Stimulated activated CD4-positive, alpha-beta T cell treated with anti-CD3 and anti-CD28 coated beads, Interleukin-2, amount 100 ng/mL, for 48 hours (primary cell): ENCODE results near the gene CNTN6.

Experiments used
- DNase-seq, 2 donors: peaks; one replicate each; pipeline ENCODE4 v3.0.0-alpha.2; 2020

The CNTN6 gene

GRCh38 chr3:1183320-1184048 is 90.7 kb downstream of the CNTN6 start:
- DNase-seq, result no peak

- DNase-seq, result no peak
Observed at GRCh38 chr3:1190569-1190968, 97.7 kb downstream of the CNTN6 start.

- DNase-seq, result no peak
Observed at GRCh38 chr3:1191026-1191425, 98.2 kb downstream of the CNTN6 start.

- DNase-seq, result no peak
Observed at GRCh38 chr3:1195947-1196346, 103.1 kb downstream of the CNTN6 start.

GRCh38 chr3:1197051-1197450 is 104.2 kb downstream of the CNTN6 start:
- DNase-seq, result no peak

- no peak for DNase-seq
Observed at GRCh38 chr3:1200371-1200770, 107.5 kb downstream of the CNTN6 start.

- no peak for DNase-seq
Observed at GRCh38 chr3:1207904-1208303, 115.1 kb downstream of the CNTN6 start.

- DNase-seq, result no peak
Observed at GRCh38 chr3:1214933-1215332, 122.1 kb downstream of the CNTN6 start.

GRCh38 chr3:1216856-1217255 is 124.0 kb downstream of the CNTN6 start:
- DNase-seq, result no peak

- no peak for DNase-seq
Observed at GRCh38 chr3:1227111-1227510, 134.3 kb downstream of the CNTN6 start.

- DNase-seq, result no peak
Observed at GRCh38 chr3:1228289-1228688, 135.5 kb downstream of the CNTN6 start.

GRCh38 chr3:1230920-1231319 is 138.1 kb downstream of the CNTN6 start:
- no peak for DNase-seq

- no peak for DNase-seq
Observed at GRCh38 chr3:1232276-1232675, 139.5 kb downstream of the CNTN6 start.

- DNase-seq, result no peak
Observed at GRCh38 chr3:1235526-1236120, 142.8 kb downstream of the CNTN6 start.

- no peak for DNase-seq
Observed at GRCh38 chr3:1251282-1252060, 158.6 kb downstream of the CNTN6 start.

GRCh38 chr3:1252061-1252430 is 159.2 kb downstream of the CNTN6 start:
- no peak for DNase-seq

- DNase-seq, result no peak
Observed at GRCh38 chr3:1262246-1262645, 169.4 kb downstream of the CNTN6 start.

GRCh38 chr3:1263121-1263520 is 170.3 kb downstream of the CNTN6 start:
- DNase-seq, result no peak

- DNase-seq, result no peak
Observed at GRCh38 chr3:1269808-1270207, 177.0 kb downstream of the CNTN6 start.

- DNase-seq, result no peak
Observed at GRCh38 chr3:1272546-1273265, 179.9 kb downstream of the CNTN6 start.

GRCh38 chr3:1275495-1275894 is 182.7 kb downstream of the CNTN6 start:
- peak in 1 of 2 donors; percentile 0 for DNase-seq

- no peak for DNase-seq
Observed at GRCh38 chr3:1287815-1288214, 195.0 kb downstream of the CNTN6 start.

- DNase-seq, result no peak
Observed at GRCh38 chr3:1288805-1289494, 196.1 kb downstream of the CNTN6 start.
